C1 segment of cervical spinal cord (tissue), 14 donors: ENCODE results near the gene ALS2.
A peak's percentile ranks its signal among the peaks of the same experiment; 100 is the strongest.
"Not testable (repeated sequence)": the region's sequence is repeated elsewhere in the genome, so short reads cannot be mapped to it uniquely, and the experiment has no call there.

ENCODE experiments used
- DNase-seq, 14 donors: peaks; one replicate each; lab custom pipeline; 2025; lab: John Stamatoyannopoulos, UW

ALS2 gene

DNA sequence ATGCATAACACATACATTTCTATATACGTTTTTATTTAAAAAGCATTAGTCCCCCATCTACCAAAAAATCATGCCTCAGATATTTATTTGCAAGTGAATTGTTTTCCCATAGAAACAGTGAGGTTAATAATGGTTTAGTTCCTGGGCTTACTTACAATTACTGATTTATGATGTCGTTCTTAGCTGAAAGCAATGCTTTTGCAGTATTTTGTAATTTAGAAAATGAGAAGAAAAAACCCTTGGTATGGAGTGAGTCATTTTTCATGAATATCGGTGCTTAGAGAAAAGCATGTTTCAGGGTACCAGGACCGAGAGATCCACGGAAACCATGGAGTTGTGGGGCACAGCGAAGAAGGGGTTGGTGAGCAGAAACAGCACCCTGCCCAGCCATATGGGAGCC, 13.6 kb upstream of the ALS2 start:
- no peak for DNase-seq

DNA sequence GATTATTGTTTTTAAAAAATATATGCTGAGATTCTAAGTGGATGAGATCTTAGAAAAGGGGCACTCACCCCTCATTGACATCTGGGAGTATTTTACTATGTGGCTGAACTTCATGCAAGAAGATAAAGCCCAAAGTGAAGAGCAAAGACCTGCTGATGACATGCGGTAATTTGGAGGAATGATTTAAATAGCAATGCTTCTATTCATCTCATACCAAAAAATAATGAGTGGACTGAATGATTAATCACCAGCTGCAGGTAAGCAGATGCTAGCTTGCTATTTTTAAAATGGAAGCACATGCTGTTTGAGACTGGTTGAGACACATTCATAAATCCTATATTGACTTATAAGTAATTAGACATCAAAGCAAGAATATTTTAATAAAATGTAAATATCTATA, 12.9 kb upstream of the ALS2 start:
- DNase-seq: no peak

DNA sequence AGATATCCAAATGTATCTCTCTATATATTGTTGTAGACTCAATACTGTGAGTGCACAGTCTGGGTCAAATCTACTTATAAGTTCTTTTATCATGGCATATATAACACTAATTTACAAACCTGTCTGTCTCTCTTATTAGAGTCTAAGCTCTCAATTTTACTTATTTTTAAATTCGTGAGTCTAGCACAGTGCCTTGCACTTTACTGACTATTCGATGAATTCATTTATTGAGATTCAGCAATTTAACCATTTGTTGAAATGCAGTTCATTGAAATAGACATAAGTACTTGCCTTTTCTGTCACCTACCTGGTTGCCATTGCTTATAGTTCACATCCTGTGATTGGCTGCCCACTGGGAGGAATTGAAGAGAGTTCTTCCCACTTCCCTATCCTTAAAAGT, 10.3 kb upstream of the ALS2 start:
- DNase-seq: no peak

DNA sequence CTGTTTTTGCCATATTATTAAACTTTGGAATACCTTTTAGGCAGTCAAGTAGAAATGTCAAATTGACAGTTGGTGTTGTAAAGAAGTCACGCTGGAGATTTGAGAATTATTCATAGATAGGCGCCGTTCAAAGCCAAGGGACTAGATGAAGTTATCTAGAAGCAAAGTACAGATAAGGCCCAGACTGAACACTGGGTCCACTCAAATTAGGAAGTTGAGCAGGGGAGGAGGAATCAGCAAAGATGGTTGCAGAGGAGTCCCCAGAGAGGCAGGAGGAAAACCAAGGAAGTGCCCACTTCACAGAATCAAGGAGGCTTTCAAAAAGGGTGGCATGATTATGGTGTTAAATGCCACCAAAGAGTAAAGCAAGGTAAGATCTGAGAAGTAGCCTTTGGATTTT, 9.6 kb upstream of the ALS2 start:
- no peak for DNase-seq

DNA sequence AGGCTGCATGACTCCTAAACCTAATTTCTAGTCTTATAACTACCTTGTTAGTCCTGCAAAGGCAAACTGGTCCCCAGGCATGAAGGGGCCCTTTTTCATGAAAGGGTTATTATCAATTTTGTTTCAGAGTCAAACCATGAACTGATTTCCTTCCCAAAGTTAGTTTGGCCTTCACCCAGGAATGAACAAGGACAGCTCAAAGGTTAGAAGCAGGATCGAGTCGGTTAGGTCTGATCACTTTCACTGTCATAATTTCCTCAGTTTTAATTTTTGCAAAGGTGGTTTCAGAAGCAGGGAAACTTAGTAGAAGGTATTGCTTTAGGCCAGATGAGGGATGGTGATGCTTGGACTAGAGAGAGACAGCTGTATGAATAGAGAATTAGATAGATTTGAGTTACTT, 8.7 kb upstream of the ALS2 start:
- no peak for DNase-seq

DNA sequence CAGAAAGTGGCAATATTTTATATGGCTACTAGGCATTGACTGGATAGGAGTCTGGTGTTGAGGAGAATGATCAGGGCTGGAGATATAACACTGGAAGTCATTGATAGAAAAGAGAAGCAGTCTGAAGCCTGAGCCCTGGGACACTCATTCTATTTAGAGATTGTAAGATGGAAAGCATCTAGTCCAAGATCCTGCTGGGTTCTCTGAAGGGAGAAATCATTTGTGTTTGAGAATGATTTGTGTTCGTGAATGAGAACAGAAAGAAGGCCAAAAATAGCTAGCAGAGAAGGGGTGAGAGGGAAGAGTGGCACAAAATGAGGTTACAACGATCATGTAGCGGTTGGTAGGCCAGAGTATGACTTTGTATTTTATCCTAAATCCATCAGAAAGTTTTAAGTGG, 7.6 kb upstream of the ALS2 start:
- peak in 1 of 14 donors; percentile 62 for DNase-seq

DNA sequence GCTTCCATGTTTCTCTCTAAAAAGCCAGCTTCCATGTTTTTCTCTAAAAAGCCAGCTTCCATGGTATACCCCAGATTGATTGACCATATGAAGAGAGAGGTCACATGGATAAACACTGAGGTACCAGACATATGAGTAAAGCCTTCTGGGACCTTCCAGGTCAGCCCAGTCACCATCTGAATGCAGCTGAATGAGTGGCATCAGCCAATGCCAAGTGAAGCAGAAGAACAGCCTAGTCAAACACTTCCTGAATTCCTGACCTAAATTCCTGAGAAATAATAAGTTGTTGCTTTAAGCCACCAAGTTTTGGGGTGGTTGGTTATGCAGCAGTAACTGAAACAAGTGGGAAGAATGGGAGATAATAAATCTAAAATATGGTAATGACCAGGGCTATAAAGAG, 5.7 kb upstream of the ALS2 start:
- no peak for DNase-seq

DNA sequence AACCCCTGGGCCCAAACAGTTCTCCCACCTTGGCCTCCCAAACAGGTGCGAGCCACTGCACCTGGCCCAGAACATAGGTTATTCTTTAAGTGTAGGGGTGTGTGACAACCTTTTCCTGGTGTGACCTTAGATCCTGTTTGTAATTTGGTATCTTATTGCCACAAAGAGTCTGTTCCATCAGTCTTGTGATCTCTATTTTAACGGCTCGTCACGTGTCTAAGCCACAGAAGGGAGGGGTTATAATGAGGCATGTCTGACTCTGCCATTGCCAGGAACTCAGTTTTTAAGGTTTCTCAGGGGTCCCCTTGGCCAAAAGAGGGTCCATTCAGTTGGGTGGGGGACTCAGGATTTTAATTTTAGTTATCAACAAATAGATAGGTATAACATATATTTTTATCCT, 4.4 kb upstream of the ALS2 start:
- no peak for DNase-seq

DNA sequence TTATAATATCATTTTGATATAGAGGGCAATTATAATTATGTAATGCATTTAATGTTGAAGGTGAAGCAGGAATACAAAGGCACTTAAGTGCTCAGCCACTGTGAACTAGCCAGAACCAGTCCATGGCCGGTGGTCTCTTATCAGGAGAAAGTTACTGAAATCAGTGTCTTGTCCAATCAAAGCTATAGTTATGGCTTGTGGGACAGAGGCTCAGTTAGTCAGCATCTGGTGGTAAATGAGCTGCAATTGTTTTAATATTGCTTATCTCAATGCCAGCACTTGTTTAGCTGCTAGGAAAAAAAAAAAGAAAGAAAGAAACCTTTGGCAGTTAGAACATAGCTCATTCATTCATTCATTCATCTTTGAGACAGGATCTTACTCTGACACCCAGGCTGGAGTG, 3.8 kb upstream of the ALS2 start:
- no peak for DNase-seq

DNA sequence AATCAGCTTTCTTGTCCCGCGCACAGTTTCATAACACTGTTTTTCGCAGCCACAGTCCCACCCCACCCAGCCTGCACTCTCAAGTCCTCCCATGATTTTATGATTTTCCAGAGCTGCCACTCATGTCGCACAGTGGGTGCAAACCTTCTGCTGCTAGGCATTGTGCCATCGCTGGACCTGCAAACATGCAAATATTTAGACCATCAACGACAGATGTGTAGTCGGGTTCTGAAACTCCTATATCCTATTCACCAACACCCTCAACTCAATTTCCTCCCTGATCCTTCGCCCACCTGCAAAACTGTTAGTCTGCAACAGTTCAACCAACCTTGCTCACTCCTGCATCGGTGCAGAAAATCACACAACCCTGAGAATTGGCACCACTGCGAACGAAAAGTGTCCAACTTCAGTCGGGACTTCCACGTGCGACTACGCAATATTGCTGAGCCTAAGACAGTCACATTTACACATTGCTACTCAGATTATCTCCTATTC, 871 bp upstream of the ALS2 start:
- DNase-seq: peak in 4 of 14 donors; percentile 30 to 71 (median 48)

DNA sequence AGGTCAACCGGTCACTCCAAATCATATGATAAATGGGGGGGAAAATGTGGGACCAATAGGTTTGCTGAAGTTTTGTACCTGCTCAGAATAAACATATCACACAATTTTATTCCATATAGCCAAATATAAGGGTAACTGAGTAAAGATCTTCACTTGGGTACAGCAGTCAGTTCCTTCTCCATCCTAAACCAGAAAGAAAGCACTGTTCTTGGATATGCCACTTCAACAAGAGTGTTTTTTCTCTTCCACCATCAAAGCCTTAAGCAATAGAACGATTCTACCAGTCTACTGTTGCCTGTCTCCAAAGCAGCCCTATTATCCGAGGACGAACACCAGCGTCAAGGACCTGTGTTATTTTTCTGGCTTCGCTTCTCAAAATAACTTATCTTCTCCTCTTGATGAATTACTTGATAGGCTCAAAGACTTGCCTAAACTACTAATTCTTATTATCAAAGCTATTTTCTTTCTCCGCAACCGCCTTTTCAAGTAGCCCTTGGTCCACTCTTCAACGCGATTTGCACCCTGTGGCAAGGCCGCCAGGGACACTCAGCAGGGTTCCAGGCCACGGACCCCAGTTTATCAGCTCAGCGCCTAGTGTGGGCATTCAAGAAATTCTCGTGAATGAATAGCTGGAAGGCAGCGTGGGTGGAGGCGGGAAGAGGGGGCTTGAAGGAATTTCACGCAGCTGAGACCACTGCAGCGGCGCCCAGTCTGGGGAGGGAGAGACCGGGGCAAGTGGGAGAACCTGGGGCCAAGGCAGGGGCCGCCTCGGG, 646 bp downstream of the ALS2 start:
- DNase-seq: peak in 5 of 14 donors; percentile 40 to 59 (median 54)

DNA sequence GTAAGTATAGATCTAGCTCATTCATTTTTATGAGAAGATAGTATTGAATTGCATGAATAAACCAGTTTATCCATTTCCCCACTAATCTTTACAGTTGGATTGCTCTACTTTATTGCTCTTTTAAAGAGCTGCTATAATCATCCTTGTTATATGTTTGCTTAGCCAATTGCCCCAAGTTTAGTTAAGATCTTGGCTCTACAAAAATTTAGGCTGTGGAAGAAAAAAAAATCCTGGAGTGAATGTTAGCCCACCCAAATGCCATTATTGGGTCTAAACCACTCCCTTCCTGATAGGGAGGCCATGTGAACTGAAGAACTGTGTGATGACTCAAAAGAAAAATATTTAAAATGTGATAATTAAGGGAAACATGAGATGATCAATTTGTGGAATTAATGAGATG, 2.9 kb downstream of the ALS2 start:
- no peak for DNase-seq

DNA sequence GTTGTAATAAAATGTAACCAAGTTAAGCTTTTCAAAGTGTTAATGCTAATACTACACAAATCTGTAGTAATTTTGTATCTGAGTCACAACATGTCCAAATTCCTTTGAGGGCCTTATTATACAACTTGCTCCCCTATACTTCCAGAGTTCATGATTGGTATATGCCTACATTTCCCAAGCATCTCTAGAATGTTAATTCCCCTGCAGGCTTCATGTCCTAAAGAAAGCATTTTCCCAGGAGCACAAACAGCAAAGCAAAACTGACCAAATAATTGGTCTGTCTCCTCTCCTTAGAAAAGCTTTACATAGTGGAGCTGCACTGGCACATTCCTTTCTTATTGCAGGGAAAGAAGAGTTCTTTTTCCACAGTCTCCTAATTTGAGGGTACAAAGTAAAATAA, 3.7 kb downstream of the ALS2 start:
- DNase-seq: no peak

DNA sequence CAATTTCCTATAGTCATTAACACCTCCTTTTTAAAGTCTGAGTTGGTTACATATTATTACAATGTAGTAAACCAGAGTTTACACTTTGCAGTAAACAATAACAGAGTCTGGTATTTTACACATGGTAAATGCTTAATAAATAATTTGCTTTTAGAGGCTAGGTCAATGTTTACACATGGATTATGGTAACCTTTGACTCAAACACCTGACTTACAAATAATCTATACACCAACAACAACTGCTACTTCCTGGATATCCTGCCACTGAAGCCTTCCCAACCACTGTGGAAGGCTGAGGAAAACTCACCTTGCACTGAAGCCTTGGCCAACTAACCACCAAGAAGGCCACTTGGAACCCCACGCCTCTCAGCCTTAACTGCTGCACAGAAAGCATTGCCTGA, 5.4 kb downstream of the ALS2 start:
- DNase-seq: no peak

DNA sequence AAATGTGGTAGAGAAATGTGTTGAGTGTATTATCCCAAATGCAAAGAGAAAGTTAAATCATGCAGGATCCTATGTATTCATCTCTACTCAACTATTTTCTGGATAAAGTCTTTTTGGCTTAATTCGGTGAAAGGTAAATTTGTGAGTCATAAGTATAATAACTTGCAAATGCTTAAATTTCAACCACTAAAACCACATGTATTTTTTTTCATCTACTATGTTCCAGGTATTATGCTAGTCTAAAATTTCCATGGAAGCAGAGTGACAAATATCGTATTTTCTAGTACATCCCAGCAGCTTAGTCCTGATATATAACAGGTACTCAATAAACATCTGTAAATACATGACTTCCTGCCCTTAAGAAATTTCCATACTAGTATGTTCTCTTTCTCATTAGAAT, 6.2 kb downstream of the ALS2 start:
- DNase-seq: no peak

DNA sequence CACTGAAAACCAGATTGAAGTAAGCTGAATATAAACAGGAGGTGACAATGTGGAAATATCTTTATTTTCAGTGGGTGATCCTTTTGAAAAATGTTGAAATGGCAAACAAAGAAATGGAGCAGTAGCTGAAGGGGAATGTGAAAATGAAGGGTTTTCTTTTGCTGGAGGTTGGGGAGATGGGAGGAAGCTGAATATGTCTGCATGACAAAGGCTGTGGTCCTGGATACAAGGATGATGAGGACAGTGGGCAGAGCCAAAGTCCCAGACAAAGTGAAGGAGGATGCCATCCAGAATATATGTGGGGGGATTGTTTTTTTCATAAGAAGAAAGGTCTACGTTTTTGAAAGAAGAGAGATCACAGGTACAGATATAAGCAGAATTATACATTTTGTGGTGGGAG, 6.7 kb downstream of the ALS2 start:
- no peak for DNase-seq

DNA sequence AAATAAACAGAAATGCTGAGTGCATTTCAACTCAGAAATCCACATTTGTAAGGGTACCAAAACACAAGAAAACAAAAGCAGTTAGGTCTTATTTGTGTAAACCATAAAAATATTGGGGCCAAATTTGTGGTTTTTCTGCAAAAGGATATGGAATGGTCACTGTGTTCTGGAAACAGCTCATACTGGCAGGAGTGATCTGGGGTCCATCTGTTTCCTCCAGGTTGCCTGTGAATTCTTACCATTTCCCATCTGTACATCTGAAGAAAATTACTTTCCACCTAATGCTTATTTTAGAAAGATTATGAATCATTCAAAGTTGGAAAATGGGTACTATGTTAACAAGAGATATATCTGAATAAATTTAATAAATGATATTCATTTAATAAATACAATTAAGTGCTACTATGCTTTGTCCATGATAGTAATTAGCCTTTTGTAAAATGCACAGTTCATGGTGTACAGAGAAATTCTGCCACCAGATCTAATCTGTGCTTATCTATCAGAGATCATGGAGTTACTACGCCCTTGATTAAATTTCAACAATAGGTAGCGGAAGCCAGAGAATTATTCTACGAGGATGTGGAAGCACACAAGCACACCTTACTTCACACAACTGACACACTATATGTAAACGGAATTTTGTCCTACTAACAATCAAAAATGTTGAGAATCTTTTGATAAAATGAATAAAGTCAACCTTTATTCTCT, 10.9 kb downstream of the ALS2 start:
- peak in 1 of 14 donors; percentile 94 for DNase-seq

DNA sequence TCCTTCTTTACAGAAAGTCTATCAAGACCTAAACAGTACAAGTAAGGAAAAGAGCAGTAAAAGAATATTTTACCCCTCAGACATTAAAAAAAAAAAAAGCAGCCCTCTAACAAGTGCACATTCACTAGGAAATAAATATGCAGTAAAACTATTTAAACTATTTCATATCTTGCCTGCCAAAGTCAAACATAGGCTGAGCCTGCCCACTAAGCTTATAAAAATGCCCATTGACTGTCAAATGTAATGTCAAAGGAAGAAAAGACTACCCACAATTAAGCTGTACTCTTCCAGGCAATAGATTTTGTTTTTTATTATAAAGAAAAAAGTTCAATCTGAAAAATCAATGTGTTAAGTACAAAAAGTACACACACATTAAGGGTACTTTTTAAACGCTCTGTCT, 11.8 kb downstream of the ALS2 start:
- no peak for DNase-seq

DNA sequence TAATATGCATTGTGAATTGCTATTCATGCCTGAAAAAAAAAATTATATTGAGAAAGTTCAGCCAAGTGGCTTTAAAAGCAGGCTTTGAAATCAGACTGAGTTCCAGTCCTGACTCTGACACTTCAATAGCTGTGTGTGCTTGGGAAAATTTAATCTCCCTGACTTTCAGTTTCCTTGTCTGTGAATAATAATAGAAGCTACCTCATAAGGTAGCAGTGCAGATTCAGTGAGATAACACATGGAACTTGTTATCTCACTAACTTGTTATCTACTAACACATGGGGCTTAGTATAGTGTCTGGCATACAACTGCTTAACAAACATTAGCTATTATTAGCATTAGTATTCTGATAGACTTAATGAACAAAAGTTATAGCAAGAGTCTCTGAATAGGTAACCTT, 14.9 kb downstream of the ALS2 start:
- no peak for DNase-seq

DNA sequence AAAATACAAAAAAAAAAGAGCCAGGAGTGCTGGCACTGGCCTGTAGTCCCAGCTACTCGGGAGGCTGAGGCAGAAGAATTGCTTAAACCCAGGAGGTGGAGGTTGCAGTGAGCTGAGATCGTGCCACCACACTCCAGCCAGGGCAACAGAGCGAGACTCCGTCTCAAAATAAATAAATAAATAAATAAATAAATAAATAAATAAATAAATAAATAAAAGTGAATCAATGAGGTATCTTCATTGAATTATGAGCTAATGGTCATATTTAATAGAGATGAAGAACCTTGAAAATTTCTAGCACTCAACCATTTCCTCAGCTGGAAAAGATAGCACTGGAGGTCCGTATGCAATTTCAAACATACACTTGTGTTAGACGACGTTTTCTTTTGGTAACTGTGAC, 16.3 kb downstream of the ALS2 start:
- not testable (repeated sequence) for DNase-seq

DNA sequence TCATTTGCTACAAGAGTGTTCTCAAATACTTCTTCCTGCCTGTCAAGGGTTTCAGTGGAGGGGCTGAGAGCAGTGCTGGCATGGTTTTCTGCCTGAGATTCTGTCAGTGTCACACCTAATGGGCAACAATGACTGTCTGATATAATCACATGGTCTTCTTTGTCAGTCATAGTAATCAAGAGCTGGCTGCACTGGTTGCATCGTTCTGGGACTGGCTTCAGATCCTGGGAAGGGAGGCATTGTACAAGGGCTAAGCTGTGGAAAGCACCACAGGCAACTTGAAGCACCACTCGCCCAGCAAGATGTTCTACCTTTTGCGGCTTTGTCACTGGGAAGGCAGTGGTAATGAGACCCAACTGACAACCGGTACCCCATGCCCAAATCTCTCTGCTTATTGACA, 19.6 kb downstream of the ALS2 start:
- DNase-seq: peak in 1 of 14 donors; percentile 73

DNA sequence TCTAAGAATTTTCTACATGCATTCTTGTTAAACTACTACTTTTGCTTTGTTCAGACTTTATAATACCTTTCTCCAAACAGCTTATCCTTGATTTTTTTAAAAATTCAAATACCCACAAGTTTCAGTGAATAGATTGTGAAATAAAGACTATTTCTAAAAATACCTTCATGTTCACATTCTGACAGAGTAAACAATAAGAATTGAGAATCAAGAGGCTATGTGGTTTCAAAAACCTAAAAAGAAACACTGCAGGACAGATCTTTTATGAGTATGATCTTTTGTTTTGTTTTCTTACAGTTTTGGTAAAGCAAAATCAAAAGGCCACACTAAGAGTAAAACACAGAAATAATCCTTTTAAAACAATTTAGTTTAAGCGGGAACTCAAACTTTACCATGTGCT, 21.2 kb downstream of the ALS2 start:
- DNase-seq: no peak

DNA sequence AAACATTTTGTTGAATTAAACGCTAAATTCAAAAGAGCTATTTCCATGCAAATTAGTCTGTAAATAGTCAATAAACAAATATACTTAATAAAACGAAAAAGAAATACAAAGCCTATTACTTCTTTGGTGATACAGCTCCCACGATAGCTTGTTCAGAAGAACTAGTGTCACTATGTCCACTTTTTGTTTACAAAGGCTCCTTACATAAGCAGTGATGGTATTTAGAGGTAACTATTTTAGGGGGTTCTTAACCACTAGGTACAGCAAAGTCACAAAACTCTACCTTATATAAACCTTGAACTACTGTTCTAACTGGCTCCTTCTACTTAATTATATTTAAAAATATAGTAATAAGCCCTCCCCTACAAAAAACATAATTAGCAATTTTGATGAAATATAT, 21.9 kb downstream of the ALS2 start:
- DNase-seq: no peak
